ENCODE data around the gene SPOP. TPM values are rescaled to one million over a fixed set of nuclear protein-coding genes. Genes with fewer than 3 reads are reported as not detected.

Gene SPOP
- total RNA-seq, 2 experiments from 2014 or later: 49.5 to 52.0 TPM

- Mint-ChIP-seq H3K36me3 (ENCODE audit: low read depth) (peaks cover 17% of the 10 kb centered on the region), H3K27ac (peak overlapping the region; percentile 81), H3K4me1 (ENCODE audit: low read depth) (peaks cover 40% of the 10 kb centered on the region), H3K27me3 (ENCODE audit: low read depth) (no peaks in the 10 kb centered on the region), H3K9me3 (ENCODE audit: insufficient read depth) (no peaks in the 10 kb centered on the region), H3K4me3 (peak overlapping the region; percentile 30)
- no peak for DNase-seq
- peak; percentile 54 for ATAC-seq
- ChIA-PET POLR2A (interaction anchor here (1.0 to 2.8 kb wide), 8 partner anchors 12 to 128 kb away, joined by 3 to 16 read pairs (median 4); partner anchors contain the start of genes KAT7, SLC35B1 and SPOP), CTCF (interaction anchor here (0.6 to 24.7 kb wide), 48 partner anchors 9 to 405 kb away, joined by 3 to 514 read pairs (median 4); partner anchors contain the start of genes FAM117A, KAT7, NXPH3 and PHB1)
Measured at GRCh38 chr17:49695698-49696232, 17.9 kb upstream of the SPOP start.

GRCh38 chr17:49694847-49695697, 17.2 kb upstream of the SPOP start:
- Mint-ChIP-seq H3K4me3 (peak overlapping the region; percentile 30), H3K27me3 (ENCODE audit: low read depth) (no peaks in the 10 kb centered on the region), H3K4me1 (ENCODE audit: low read depth) (peaks cover 40% of the 10 kb centered on the region), H3K36me3 (ENCODE audit: low read depth) (peaks cover 11% of the 10 kb centered on the region), H3K27ac (peak overlapping the region; percentile 81), H3K9me3 (ENCODE audit: insufficient read depth) (no peaks in the 10 kb centered on the region)
- CTCF ChIA-PET: interaction anchor here (0.9 to 24.7 kb wide), 32 partner anchors 12 to 302 kb away, joined by 3 to 514 read pairs (median 5); partner anchors contain the start of genes FAM117A, KAT7, NXPH3 and SLC35B1
- POLR2A ChIA-PET: interaction anchor here (1.0 to 2.8 kb wide), 6 partner anchors 13 to 127 kb away, joined by 3 to 16 read pairs (median 3); partner anchors contain the start of gene SLC35B1
- peak; percentile 84 for DNase-seq
- ATAC-seq: peak; percentile 23

GRCh38 chr17:49692751-49693150, 14.9 kb upstream of the SPOP start:
- POLR2A ChIA-PET: no interaction called here
- Mint-ChIP-seq H3K36me3 (ENCODE audit: low read depth) (peaks cover 3% of the 10 kb centered on the region), H3K4me1 (ENCODE audit: low read depth) (peaks cover 52% of the 10 kb centered on the region), H3K4me3 (no peak overlapping the region), H3K27ac (no peak overlapping the region), H3K27me3 (ENCODE audit: low read depth) (no peaks in the 10 kb centered on the region), H3K9me3 (ENCODE audit: insufficient read depth) (no peaks in the 10 kb centered on the region)
- CTCF ChIA-PET: interaction anchor here (1.4 to 24.7 kb wide), 2 partner anchors 116 to 137 kb away, joined by 3 to 514 read pairs; partner anchors contain the start of gene NXPH3
- ATAC-seq (no peak), DNase-seq (no peak)

- DNase-seq: no peak
- no peaks in the 10 kb centered on the region for H3K9me3 Mint-ChIP-seq (ENCODE audit: insufficient read depth)
- H3K27me3 Mint-ChIP-seq (ENCODE audit: low read depth): no peaks in the 10 kb centered on the region
- ChIA-PET POLR2A (no interaction called here), CTCF (interaction anchor here (0.8 to 24.7 kb wide), 5 partner anchors 10 to 135 kb away, joined by 3 to 514 read pairs (median 5); partner anchors contain the start of gene NXPH3)
- peaks cover 54% of the 10 kb centered on the region for H3K4me1 Mint-ChIP-seq (ENCODE audit: low read depth)
- H3K27ac Mint-ChIP-seq: no peak overlapping the region
- ATAC-seq: no peak
- peaks cover 4% of the 10 kb centered on the region for H3K36me3 Mint-ChIP-seq (ENCODE audit: low read depth)
- H3K4me3 Mint-ChIP-seq: no peak overlapping the region
Measured at GRCh38 chr17:49691677-49692191, 13.8 kb upstream of the SPOP start.

- no peak for DNase-seq
- Mint-ChIP-seq H3K27me3 (ENCODE audit: low read depth) (no peaks in the 10 kb centered on the region), H3K4me3 (no peak overlapping the region), H3K4me1 (ENCODE audit: low read depth) (peaks cover 51% of the 10 kb centered on the region), H3K27ac (no peak overlapping the region), H3K9me3 (ENCODE audit: insufficient read depth) (no peaks in the 10 kb centered on the region), H3K36me3 (ENCODE audit: low read depth) (peaks cover 6% of the 10 kb centered on the region)
- ChIA-PET CTCF (interaction anchor here (0.8 to 24.7 kb wide), 6 partner anchors 10 to 135 kb away, joined by 3 to 514 read pairs (median 4); partner anchors contain the start of gene NXPH3), POLR2A (interaction anchor here (0.5 kb wide), 1 partner anchor 131 kb away, joined by 3 read pairs; no protein-coding TSS in a partner anchor)
- ATAC-seq: no peak
Measured at GRCh38 chr17:49691086-49691676, 13.3 kb upstream of the SPOP start.

GRCh38 chr17:49690256-49690655, 12.4 kb upstream of the SPOP start:
- peaks cover 41% of the 10 kb centered on the region for H3K4me1 Mint-ChIP-seq (ENCODE audit: low read depth)
- ChIA-PET POLR2A (no interaction called here), CTCF (interaction anchor here (1.3 to 24.7 kb wide), 4 partner anchors 11 to 133 kb away, joined by 3 to 514 read pairs (median 4); partner anchors contain the start of gene NXPH3)
- H3K4me3 Mint-ChIP-seq: no peak overlapping the region
- DNase-seq (no peak), ATAC-seq (no peak)
- H3K27me3 Mint-ChIP-seq (ENCODE audit: low read depth): no peaks in the 10 kb centered on the region
- H3K36me3 Mint-ChIP-seq (ENCODE audit: low read depth): peaks cover 6% of the 10 kb centered on the region
- H3K9me3 Mint-ChIP-seq (ENCODE audit: insufficient read depth): no peaks in the 10 kb centered on the region
- H3K27ac Mint-ChIP-seq: no peak overlapping the region

- no peak for ATAC-seq
- H3K9me3 Mint-ChIP-seq (ENCODE audit: insufficient read depth): no peaks in the 10 kb centered on the region
- ChIA-PET CTCF (interaction anchor here (0.9 to 24.7 kb wide), 7 partner anchors 9 to 132 kb away, joined by 3 to 514 read pairs (median 5); partner anchors contain the start of gene NXPH3), POLR2A (interaction anchor here (0.6 to 1.7 kb wide), 6 partner anchors 9 to 1509 kb away, joined by 3 to 5 read pairs (median 4); partner anchors contain the start of genes NXPH3 and SPOP)
- no peaks in the 10 kb centered on the region for H3K27me3 Mint-ChIP-seq (ENCODE audit: low read depth)
- peaks cover 34% of the 10 kb centered on the region for H3K4me1 Mint-ChIP-seq (ENCODE audit: low read depth)
- H3K4me3 Mint-ChIP-seq: no peak overlapping the region
- H3K27ac Mint-ChIP-seq: peak overlapping the region; percentile 85
- H3K36me3 Mint-ChIP-seq (ENCODE audit: low read depth): peaks cover 6% of the 10 kb centered on the region
- peak; percentile 14 for DNase-seq
Measured at GRCh38 chr17:49688848-49689247, 11.0 kb upstream of the SPOP start.

GRCh38 chr17:49687878-49688491, 10.1 kb upstream of the SPOP start:
- Mint-ChIP-seq H3K4me3 (peak overlapping the region; percentile 58), H3K36me3 (ENCODE audit: low read depth) (peaks cover 6% of the 10 kb centered on the region), H3K4me1 (ENCODE audit: low read depth) (peaks cover 34% of the 10 kb centered on the region), H3K9me3 (ENCODE audit: insufficient read depth) (no peaks in the 10 kb centered on the region), H3K27ac (peak overlapping the region; percentile 92), H3K27me3 (ENCODE audit: low read depth) (no peaks in the 10 kb centered on the region)
- ATAC-seq (peak; percentile 77), DNase-seq (peak; percentile 46)
- ChIA-PET POLR2A (interaction anchor here (0.6 to 1.7 kb wide), 5 partner anchors 10 to 1508 kb away, joined by 3 to 5 read pairs (median 4); partner anchors contain the start of genes NXPH3 and SPOP), CTCF (interaction anchor here (1.0 to 24.7 kb wide), 5 partner anchors 8 to 131 kb away, joined by 3 to 514 read pairs (median 7); partner anchors contain the start of gene NXPH3)

- peaks cover 4% of the 10 kb centered on the region for H3K9me3 Mint-ChIP-seq (ENCODE audit: insufficient read depth)
- H3K4me1 Mint-ChIP-seq (ENCODE audit: low read depth): peaks cover 18% of the 10 kb centered on the region
- H3K4me3 Mint-ChIP-seq: no peak overlapping the region
- no peak overlapping the region for H3K27ac Mint-ChIP-seq
- H3K27me3 Mint-ChIP-seq (ENCODE audit: low read depth): peaks cover 2% of the 10 kb centered on the region
- CTCF ChIA-PET: interaction anchor here (0.6 to 5.9 kb wide), 9 partner anchors 10 to 404 kb away, joined by 3 to 45 read pairs (median 3); no protein-coding TSS in a partner anchor
- POLR2A ChIA-PET: no interaction called here
- peaks cover 10% of the 10 kb centered on the region for H3K36me3 Mint-ChIP-seq (ENCODE audit: low read depth)
- no peak for ATAC-seq
- peak; percentile 19 for DNase-seq
Measured at GRCh38 chr17:49681106-49681979, 3.4 kb upstream of the SPOP start.

- peaks cover 14% of the 10 kb centered on the region for H3K36me3 Mint-ChIP-seq (ENCODE audit: low read depth)
- no peak for DNase-seq
- H3K4me1 Mint-ChIP-seq (ENCODE audit: low read depth): peaks cover 27% of the 10 kb centered on the region
- no peak overlapping the region for H3K27ac Mint-ChIP-seq
- no peak for ATAC-seq
- peaks cover 2% of the 10 kb centered on the region for H3K27me3 Mint-ChIP-seq (ENCODE audit: low read depth)
- ChIA-PET POLR2A (no interaction called here), CTCF (interaction anchor here (1.2 to 5.9 kb wide), 3 partner anchors 11 to 110 kb away, joined by 3 to 45 read pairs (median 12); no protein-coding TSS in a partner anchor)
- peaks cover 4% of the 10 kb centered on the region for H3K9me3 Mint-ChIP-seq (ENCODE audit: insufficient read depth)
- H3K4me3 Mint-ChIP-seq: no peak overlapping the region
Measured at GRCh38 chr17:49680314-49680713, 2.4 kb upstream of the SPOP start.
